Duodenal mucosa (tissue), 2 donors: ENCODE data around the gene PON1.

ENCODE experiments used
- H3K27ac ChIP-seq: one replicate; pipeline ENCODE4 v1.7.0; 2013; ENCODE audit warnings: low read depth, low read length
- H3K27me3 ChIP-seq, 2 donors: one replicate each; pipeline ENCODE4 v1.7.0; 2013; ENCODE audit warnings: low read length in 2 of 2, control low read depth in 1 of 2; ENCODE audit not compliant: insufficient read depth in 2 of 2, control insufficient read depth in 1 of 2
- H3K36me3 ChIP-seq, 2 donors: one replicate each; pipeline ENCODE4 v1.7.0; 2013; ENCODE audit warnings: low read length in 2 of 2, control low read depth in 1 of 2; ENCODE audit not compliant: insufficient read depth in 2 of 2, control insufficient read depth in 1 of 2
- H3K4me1 ChIP-seq, 2 donors: one replicate each; pipeline ENCODE4 v1.7.0; 2013; ENCODE audit warnings: low read length in 2 of 2, control low read depth in 1 of 2; ENCODE audit not compliant: insufficient read depth in 2 of 2, control insufficient read depth in 1 of 2
- H3K4me3 ChIP-seq, 2 donors: one replicate each; pipeline ENCODE4 v1.7.0; 2013; ENCODE audit warnings: low read length in 2 of 2, low read depth in 1 of 2
- H3K9ac ChIP-seq, 2 donors: one replicate each; pipeline ENCODE4 v1.7.0; 2013; ENCODE audit warnings: low read length in 2 of 2, low read depth in 1 of 2
- H3K9me3 ChIP-seq, 2 donors: one replicate each; pipeline ENCODE4 v1.7.0; 2013; ENCODE audit warnings: low read length in 2 of 2, control low read depth in 1 of 2; ENCODE audit not compliant: control insufficient read depth in 1 of 2

Gene PON1

GRCh38 chr7:95319570-95319969, 4.8 kb downstream of the PON1 start:
- no peaks in the 10 kb centered on the region for H3K36me3 ChIP-seq
- no peak overlapping the region for H3K4me3 ChIP-seq
- H3K9me3 ChIP-seq, result no peaks in the 10 kb centered on the region
- H3K27ac ChIP-seq, result no peak overlapping the region
- H3K27me3 ChIP-seq, result peaks cover 0 to under 1% of the 10 kb centered on the region in 2 donors
- H3K4me1 ChIP-seq, result no peaks in the 10 kb centered on the region
- H3K9ac ChIP-seq, result no peak overlapping the region

DNA sequence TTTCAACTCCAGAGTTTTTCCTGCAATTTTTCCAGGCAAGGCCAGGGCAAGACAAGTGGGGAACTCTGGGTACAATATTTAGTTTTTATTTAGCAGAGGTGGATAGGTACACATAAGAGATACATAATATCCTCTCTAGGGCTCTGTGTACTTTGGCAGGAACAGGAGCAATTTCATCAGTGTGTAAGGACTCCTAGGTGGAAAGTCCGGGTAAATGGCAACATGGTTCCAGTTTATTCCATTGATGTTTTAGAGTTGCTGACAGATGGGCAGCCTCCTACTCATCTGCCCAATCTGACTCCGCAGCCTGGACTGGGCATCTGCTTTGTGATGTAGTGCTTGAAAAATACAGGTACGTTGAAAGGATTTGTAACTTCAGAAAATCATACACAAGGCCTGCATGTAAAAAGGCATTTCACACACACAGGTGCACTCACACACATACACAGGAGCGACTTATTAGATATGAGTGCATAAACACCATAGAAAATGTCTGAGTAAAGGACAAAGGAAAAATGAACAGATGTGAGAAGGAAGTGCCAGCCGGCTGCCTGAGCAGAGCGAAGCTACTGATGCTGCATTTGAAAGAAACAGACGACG, 5.7 kb downstream of the PON1 start:
- Histone ChIP-seq H3K27ac (no peak overlapping the region), H3K36me3 (no peaks in the 10 kb centered on the region), H3K27me3 (no peaks in the 10 kb centered on the region), H3K4me1 (no peaks in the 10 kb centered on the region), H3K9me3 (no peaks in the 10 kb centered on the region), H3K4me3 (no peak overlapping the region), H3K9ac (no peak overlapping the region)

- H3K27ac ChIP-seq, result no peak overlapping the region
- no peak overlapping the region for H3K4me3 ChIP-seq
- H3K36me3 ChIP-seq, result no peaks in the 10 kb centered on the region
- H3K9ac ChIP-seq, result no peak overlapping the region
- H3K9me3 ChIP-seq, result no peaks in the 10 kb centered on the region
- no peaks in the 10 kb centered on the region for H3K27me3 ChIP-seq
- no peaks in the 10 kb centered on the region for H3K4me1 ChIP-seq
Measured at GRCh38 chr7:95317966-95318365, 6.4 kb downstream of the PON1 start.

GRCh38 chr7:95317546-95317945, 6.8 kb downstream of the PON1 start:
- Histone ChIP-seq H3K9ac (no peak overlapping the region), H3K9me3 (no peaks in the 10 kb centered on the region), H3K36me3 (no peaks in the 10 kb centered on the region), H3K27ac (no peak overlapping the region), H3K4me3 (no peak overlapping the region), H3K27me3 (no peaks in the 10 kb centered on the region), H3K4me1 (no peaks in the 10 kb centered on the region)

DNA sequence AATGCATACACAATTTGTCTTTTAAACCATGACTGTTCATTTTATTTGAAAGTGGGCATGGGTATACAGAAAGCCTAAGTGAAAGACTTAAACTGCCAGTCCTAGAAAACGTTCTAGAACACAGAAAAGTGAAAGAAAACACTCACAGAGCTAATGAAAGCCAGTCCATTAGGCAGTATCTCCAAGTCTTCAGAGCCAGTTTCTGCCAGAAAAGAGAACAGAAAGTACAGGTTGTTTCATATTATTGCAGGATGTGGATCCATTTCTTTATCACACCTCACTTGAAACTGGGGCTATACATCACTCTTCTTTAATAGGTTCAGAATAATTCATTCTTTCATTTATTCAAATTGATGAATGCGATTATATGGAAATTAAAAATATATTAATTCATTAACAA, 7.7 kb downstream of the PON1 start:
- Histone ChIP-seq H3K9me3 (no peaks in the 10 kb centered on the region), H3K36me3 (no peaks in the 10 kb centered on the region), H3K4me1 (no peaks in the 10 kb centered on the region), H3K9ac (no peak overlapping the region), H3K27ac (no peak overlapping the region), H3K27me3 (no peaks in the 10 kb centered on the region), H3K4me3 (no peak overlapping the region)

DNA sequence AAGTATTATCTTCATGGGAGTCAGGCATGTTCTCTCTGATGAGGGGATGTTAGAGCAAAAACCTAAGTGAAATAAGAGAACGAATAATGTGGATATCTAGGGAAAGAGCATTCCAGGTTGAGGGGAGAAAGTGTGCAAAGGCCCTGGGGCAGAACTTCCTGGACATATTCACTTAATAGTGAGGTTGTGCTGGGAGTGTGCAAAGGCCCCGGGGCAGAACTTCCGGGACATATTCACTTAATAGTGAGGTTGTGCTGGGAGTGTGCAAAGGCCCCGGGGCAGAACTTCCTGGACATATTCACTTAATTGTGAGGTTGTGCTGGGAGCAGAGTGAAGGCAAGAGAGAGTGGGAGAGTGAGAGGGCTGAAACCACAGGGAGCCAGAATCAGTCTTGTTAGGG, 11.8 kb downstream of the PON1 start:
- no peaks in the 10 kb centered on the region for H3K9me3 ChIP-seq
- H3K4me3 ChIP-seq, result no peak overlapping the region
- H3K27me3 ChIP-seq, result no peaks in the 10 kb centered on the region
- no peak overlapping the region for H3K27ac ChIP-seq
- no peaks in the 10 kb centered on the region for H3K36me3 ChIP-seq
- no peak overlapping the region for H3K9ac ChIP-seq
- H3K4me1 ChIP-seq, result no peaks in the 10 kb centered on the region

DNA sequence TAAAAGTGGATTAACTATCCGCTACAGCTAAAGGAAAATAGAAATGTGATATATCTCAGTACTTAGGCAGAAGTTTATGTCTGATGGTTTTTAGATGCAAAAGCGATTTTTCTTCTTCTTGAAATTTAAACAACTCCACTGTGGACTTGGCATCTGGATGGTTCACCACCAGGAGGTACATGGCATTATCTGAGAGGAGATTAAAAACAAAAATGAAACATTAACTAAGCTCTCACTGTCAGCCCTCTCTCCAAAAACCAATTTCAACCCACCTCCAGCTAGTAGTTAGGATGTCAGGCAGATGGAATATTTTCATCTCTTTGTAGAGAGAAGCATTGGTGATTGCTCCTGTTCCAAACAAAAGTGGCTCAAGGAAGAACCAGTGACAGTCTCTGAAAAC, 12.9 kb downstream of the PON1 start:
- H3K36me3 ChIP-seq, result no peaks in the 10 kb centered on the region
- H3K27ac ChIP-seq, result no peak overlapping the region
- H3K27me3 ChIP-seq, result no peaks in the 10 kb centered on the region
- H3K9ac ChIP-seq, result no peak overlapping the region
- no peak overlapping the region for H3K4me3 ChIP-seq
- no peaks in the 10 kb centered on the region for H3K4me1 ChIP-seq
- H3K9me3 ChIP-seq, result no peaks in the 10 kb centered on the region

- H3K27ac ChIP-seq, result no peak overlapping the region
- H3K4me1 ChIP-seq, result no peaks in the 10 kb centered on the region
- no peaks in the 10 kb centered on the region for H3K36me3 ChIP-seq
- H3K27me3 ChIP-seq, result no peaks in the 10 kb centered on the region
- no peak overlapping the region for H3K9ac ChIP-seq
- H3K9me3 ChIP-seq, result no peaks in the 10 kb centered on the region
- no peak overlapping the region for H3K4me3 ChIP-seq
Measured at GRCh38 chr7:95309951-95310350, 14.4 kb downstream of the PON1 start.

DNA sequence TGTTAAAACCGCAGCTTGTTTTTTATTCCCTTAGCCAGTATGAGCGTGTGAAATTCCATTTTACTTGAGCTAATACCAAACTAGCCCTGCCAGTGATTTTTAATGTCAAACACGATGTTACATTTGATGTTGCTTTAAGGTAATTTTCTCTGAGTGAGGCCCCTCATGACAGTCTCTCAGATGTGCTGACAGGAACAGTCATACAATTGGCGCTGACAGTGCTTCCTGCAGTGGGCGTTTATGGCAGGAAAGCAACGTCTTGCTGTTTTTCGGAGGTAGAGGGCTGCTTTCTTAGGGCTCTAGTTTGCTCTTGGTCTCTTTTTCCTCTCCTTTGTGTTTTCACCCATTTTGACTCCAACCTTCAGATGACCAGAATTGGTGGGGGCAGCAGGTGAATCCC, 19.3 kb downstream of the PON1 start:
- Histone ChIP-seq H3K36me3 (no peaks in the 10 kb centered on the region), H3K27ac (no peak overlapping the region), H3K27me3 (no peaks in the 10 kb centered on the region), H3K9me3 (no peaks in the 10 kb centered on the region), H3K4me3 (no peak overlapping the region), H3K4me1 (no peaks in the 10 kb centered on the region), H3K9ac (no peak overlapping the region)

DNA sequence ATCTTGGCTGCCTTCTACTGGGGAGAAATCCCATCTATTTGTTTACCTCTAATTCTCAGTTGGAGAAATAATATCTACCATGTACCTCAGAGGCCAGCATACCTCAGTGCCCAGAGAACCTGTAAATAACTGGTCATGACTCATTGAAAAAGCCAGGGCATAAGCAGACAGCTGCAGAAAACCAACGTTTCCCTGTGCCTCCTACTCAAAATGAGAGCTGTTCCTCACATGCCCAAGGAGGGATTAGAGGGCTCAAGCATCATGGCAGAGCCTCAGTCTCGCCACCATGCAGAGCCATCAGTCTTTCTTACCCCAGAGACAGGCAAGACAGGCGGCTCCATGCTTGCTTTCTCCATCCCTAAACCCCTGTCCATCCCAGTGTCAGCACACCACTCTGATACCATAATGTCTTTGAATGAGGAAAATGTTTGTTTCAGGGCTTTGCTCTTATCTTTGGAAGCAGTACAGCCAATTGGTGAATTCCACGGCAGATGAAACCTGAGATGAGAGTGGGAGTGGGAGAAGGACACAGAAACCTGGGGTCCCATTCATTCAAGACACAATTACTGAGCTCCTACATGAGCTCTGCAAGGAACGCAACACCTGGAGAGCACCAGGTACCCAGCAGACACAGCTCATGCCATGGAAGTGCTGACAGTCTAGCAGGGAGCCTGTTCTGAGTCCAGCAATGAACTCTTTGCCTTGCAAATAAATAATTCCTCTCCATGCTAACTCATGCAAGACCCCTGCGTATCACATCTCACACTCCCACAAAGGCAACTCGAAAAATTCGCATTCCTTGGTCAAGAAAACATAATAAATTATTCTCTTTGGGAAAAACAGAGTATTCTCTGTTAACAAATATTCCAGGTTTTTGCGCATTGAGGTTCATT, 21.1 kb downstream of the PON1 start:
- no peak overlapping the region for H3K9ac ChIP-seq
- H3K4me1 ChIP-seq, result no peaks in the 10 kb centered on the region

More for the DNA sequence above, 21.1 kb downstream of the PON1 start:
- no peak overlapping the region for H3K4me3 ChIP-seq
- no peaks in the 10 kb centered on the region for H3K9me3 ChIP-seq
- H3K27ac ChIP-seq, result no peak overlapping the region
- no peaks in the 10 kb centered on the region for H3K27me3 ChIP-seq
- no peaks in the 10 kb centered on the region for H3K36me3 ChIP-seq
